GM23248 (cell line): ENCODE data around the gene LIPG. TPM values are rescaled to one million over a fixed set of nuclear protein-coding genes. Genes with fewer than 3 reads are reported as not detected.

ENCODE experiments used
- DNase-seq: peaks from one replicate; pipeline ENCODE4 v3.0.0-alpha.2; 2015
- H2AFZ ChIP-seq: fragments of 200-600 bp; sonication (generic); 2 replicates; pipeline ENCODE4 v1.6.1; 2016; ENCODE audit warnings: antibody characterized with exemption
- H3F3A ChIP-seq: fragments of 200-600 bp; sonication (generic); 2 replicates; pipeline ENCODE4 v1.6.1; 2016; ENCODE audit warnings: mild to moderate bottlenecking, antibody characterized with exemption, mixed run types; ENCODE audit not compliant: insufficient read depth
- H3K27ac ChIP-seq: fragments of 200-600 bp; sonication (generic); 2 replicates; pipeline ENCODE4 v1.5.1; 2016; ENCODE audit warnings: mild to moderate bottlenecking
- H3K27me3 ChIP-seq: fragments of 200-600 bp; sonication (generic); replicated peaks from 2 replicates; pipeline ENCODE4 v1.6.1; 2016; ENCODE audit warnings: mild to moderate bottlenecking; ENCODE audit not compliant: insufficient read depth
- H3K36me3 ChIP-seq: fragments of 200-600 bp; sonication (generic); 2 replicates; pipeline ENCODE4 v1.6.1; 2016; ENCODE audit warnings: low read depth, mild to moderate bottlenecking
- H3K4me1 ChIP-seq: fragments of 200-600 bp; sonication (generic); 2 replicates; pipeline ENCODE4 v1.6.1; 2016; ENCODE audit warnings: mild to moderate bottlenecking; ENCODE audit not compliant: insufficient read depth
- H3K4me2 ChIP-seq: fragments of 200-600 bp; sonication (generic); one replicate; pipeline ENCODE4 v1.6.1; 2016; ENCODE audit warnings: mild to moderate bottlenecking; ENCODE audit not compliant: unreplicated experiment
- H3K4me3 ChIP-seq: fragments of 200-600 bp; sonication (generic); 2 replicates; pipeline ENCODE4 v1.5.1; 2016; ENCODE audit warnings: mild to moderate bottlenecking
- H3K79me2 ChIP-seq: fragments of 200-600 bp; sonication (generic); 2 replicates; pipeline ENCODE4 v1.6.1; 2016; ENCODE audit warnings: mild to moderate bottlenecking; ENCODE audit not compliant: insufficient read depth
- H3K9ac ChIP-seq: fragments of 200-600 bp; sonication (generic); 2 replicates; pipeline ENCODE4 v1.6.1; 2016; ENCODE audit warnings: mild to moderate bottlenecking
- H3K9me2 ChIP-seq: fragments of 200-600 bp; sonication (generic); 2 replicates; pipeline ENCODE4 v1.6.1; 2016; ENCODE audit warnings: mixed run types, mild to moderate bottlenecking, moderate library complexity; ENCODE audit not compliant: insufficient read depth
- H3K9me3 ChIP-seq: fragments of 200-600 bp; sonication (generic); one replicate; pipeline ENCODE4 v1.6.1; 2017; ENCODE audit warnings: low read depth
- H4K20me1 ChIP-seq: fragments of 200-600 bp; sonication (generic); 2 replicates; pipeline ENCODE4 v1.6.0; 2016; ENCODE audit not compliant: insufficient read depth
- EZH2 ChIP-seq: fragments of 200-600 bp; sonication (generic); IDR thresholded peaks from 2 replicates; pipeline ENCODE4 v1.6.1; 2018; ENCODE audit warnings: antibody characterized with exemption, mild to moderate bottlenecking; ENCODE audit not compliant: insufficient read depth, poor library complexity, severe bottlenecking
- EZH2phosphoT487 ChIP-seq: fragments of 200-600 bp; sonication (generic); IDR thresholded peaks from 2 replicates; pipeline ENCODE4 v1.6.1; 2018; ENCODE audit warnings: antibody characterized with exemption, moderate library complexity, mild to moderate bottlenecking, low read depth; ENCODE audit not compliant: insufficient read depth
- WGBS, 2 experiments: methylation state at CpG; one replicate each; pipeline ENCODE4 v1.1.6; 2015 to 2017; ENCODE audit warnings: low lambda C conversion rate in 2 of 2, low coverage in 1 of 2; ENCODE audit errors: missing lambda C conversion rate in 2 of 2; 5-methylcytosine and 5-hydroxymethylcytosine counted together
- in situ Hi-C: fragments of 300-500 bp; cut with MboI; formaldehyde crosslinking; loops from 2 replicates; pipeline ENCODE4 v1.15.0; 2020
- polyA plus RNA-seq: library from polyadenylated mRNA; unstranded; fragments of >200 nt; fragmentation: Nextera tagmentation; extraction: Ambion mirVana; gene quantifications from 2 replicates; pipeline ENCODE4 v1.2.1, GENCODE V29; 2016
- total RNA-seq: library from RNA; depleted of rRNA; stranded (reverse); fragments of >200 nt; shearing (Covaris generic); gene quantifications from 2 replicates; pipeline ENCODE4 v1.2.3, GENCODE V29; 2014

The LIPG gene
- total and polyA plus RNA-seq, 2 experiments from 2014 or later = 0.38 to 0.43 TPM

GRCh38 chr18:49630246-49630699 lies 68.4 kb downstream of the LIPG start:
- H3K27ac ChIP-seq = no peak overlapping the region
- H3K9me3 ChIP-seq = no peaks in the 10 kb centered on the region
- TF ChIP-seq EZH2 = no peak
- TF ChIP-seq EZH2phosphoT487 = no peak
- H3K4me1 ChIP-seq = no peaks in the 10 kb centered on the region
- H3K36me3 ChIP-seq = no peaks in the 10 kb centered on the region
- peaks cover 30% of the 10 kb centered on the region for H3K27me3 ChIP-seq
- no peaks in the 10 kb centered on the region for H3F3A ChIP-seq
- no peak overlapping the region for H3K9ac ChIP-seq
- H3K4me3 ChIP-seq = no peak overlapping the region
- H2AFZ ChIP-seq = no peak overlapping the region
- no peaks in the 10 kb centered on the region for H4K20me1 ChIP-seq
- H3K4me2 ChIP-seq = no peak overlapping the region
- DNase-seq = no peak
- no peaks in the 10 kb centered on the region for H3K79me2 ChIP-seq
- H3K9me2 ChIP-seq = no peaks in the 10 kb centered on the region
- in situ Hi-C loops = no loop called here

DNA sequence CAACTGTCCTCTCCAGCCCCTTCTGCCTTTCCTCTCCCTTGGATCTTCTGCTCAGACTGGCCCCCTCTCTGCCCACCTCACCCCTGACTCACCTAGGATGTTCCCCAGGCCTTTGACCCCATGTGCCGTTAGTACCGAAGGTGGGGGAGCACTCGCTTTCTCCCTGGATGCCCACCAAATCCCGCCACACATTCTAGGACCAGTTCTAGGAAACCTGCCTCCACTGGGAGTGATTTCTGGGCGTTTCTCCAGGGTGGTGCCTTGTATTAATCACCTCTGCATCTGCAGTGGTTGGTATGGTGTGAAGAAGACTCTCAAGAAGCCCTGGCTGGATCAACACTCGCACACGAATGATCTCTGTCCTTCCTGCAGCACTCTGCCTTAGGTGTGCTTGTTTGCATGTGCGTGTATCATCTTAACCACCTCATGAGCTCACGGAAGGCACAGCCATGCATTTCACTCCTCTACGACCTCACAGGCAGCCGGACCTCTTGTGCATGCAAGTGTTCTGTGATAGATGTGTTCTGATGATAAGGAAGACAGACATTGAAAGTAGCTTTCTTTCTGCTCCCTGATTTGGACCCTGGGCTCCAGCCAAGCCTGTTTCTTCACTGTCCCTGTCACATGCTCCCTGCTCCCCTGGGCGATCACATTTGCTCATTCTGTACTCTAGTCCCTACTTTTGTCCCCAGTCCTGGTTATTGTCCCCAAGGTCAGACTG lies 69.4 kb downstream of the LIPG start:
- Histone ChIP-seq H3K27me3 (peaks cover 31% of the 10 kb centered on the region), H3K27ac (no peak overlapping the region), H3K36me3 (no peaks in the 10 kb centered on the region), H3K9me2 (no peaks in the 10 kb centered on the region), H2AFZ (no peak overlapping the region), H3K9ac (no peak overlapping the region), H3K79me2 (no peaks in the 10 kb centered on the region), H3K4me1 (no peaks in the 10 kb centered on the region), H3K9me3 (no peaks in the 10 kb centered on the region), H3K4me2 (no peak overlapping the region), H3F3A (no peaks in the 10 kb centered on the region), H3K4me3 (no peak overlapping the region), H4K20me1 (no peaks in the 10 kb centered on the region)
- no peak for DNase-seq
- in situ Hi-C loops = no loop called here
- TF ChIP-seq EZH2 (no peak), EZH2phosphoT487 (no peak)
- WGBS, 2 experiments = 66% methylated on average over 12 of the region's 12 CpGs

DNA sequence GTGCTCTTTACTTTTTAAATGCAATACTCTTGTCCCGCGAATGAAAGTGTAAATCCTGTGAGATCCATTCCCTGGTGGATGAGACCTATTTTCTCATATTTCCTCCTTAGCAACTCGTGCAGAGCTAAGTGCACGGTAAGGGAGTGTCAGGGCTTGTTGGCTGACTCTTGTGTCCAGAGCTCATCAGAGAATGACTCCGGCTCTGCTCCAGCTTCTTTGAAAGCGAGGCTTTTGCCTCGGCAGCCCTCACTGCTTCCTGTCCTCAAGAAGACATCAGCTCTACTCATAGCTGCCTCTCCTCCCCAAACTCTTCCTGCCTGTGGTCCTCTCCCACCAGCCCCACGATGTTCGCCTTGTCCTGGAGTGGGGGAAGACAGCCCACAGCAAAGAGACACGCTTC lies 70.7 kb downstream of the LIPG start:
- H3K27ac ChIP-seq = no peak overlapping the region
- no peaks in the 10 kb centered on the region for H3K9me3 ChIP-seq
- H2AFZ ChIP-seq = no peak overlapping the region
- WGBS, 2 experiments = 67 to 68% methylated on average over 10 of the region's 10 CpGs
- H3F3A ChIP-seq = no peaks in the 10 kb centered on the region
- no peak overlapping the region for H3K9ac ChIP-seq
- H3K9me2 ChIP-seq = no peaks in the 10 kb centered on the region
- no peaks in the 10 kb centered on the region for H3K79me2 ChIP-seq
- H3K36me3 ChIP-seq = no peaks in the 10 kb centered on the region
- DNase-seq = no peak
- H4K20me1 ChIP-seq = no peaks in the 10 kb centered on the region
- no peaks in the 10 kb centered on the region for H3K4me1 ChIP-seq
- H3K27me3 ChIP-seq = peaks cover 31% of the 10 kb centered on the region
- TF ChIP-seq EZH2phosphoT487 = no peak
- TF ChIP-seq EZH2 = no peak
- in situ Hi-C loops = no loop called here
- no peak overlapping the region for H3K4me2 ChIP-seq
- H3K4me3 ChIP-seq = no peak overlapping the region

DNA sequence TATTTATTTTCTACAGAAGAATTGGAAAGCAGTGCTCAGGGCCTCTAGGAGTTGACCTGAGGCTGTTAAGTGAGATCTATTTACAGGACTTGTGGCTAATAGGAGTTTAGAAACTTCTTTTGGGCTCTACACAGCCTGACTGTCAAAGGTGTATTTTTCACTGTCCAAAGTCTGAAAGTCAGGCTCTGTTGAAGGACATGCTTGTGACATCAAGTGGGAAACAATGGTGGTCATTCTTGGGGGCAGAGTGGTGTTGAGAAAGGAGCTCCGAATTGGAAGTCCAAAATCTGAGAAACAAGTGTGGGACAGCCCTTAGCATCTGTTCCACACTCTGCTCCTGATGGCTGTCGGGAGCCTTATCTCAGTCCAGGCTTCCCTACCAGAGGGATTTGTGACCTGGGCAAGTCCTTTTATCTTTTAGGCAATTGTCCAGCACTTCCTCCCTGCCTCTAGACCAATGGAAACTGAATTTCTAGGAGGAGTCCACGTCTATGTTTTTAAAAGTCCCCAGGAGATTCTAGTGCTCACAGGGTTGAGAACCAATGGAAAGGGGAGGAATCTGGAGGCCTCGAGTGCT lies 76.4 kb downstream of the LIPG start:
- TF ChIP-seq EZH2phosphoT487 (no peak), EZH2 (no peak)
- Histone ChIP-seq H3K36me3 (no peaks in the 10 kb centered on the region), H3F3A (no peaks in the 10 kb centered on the region), H3K9me2 (no peaks in the 10 kb centered on the region), H3K4me3 (no peak overlapping the region), H3K4me2 (no peak overlapping the region), H4K20me1 (no peaks in the 10 kb centered on the region), H3K9ac (no peak overlapping the region), H3K4me1 (no peaks in the 10 kb centered on the region), H3K27ac (no peak overlapping the region), H3K79me2 (no peaks in the 10 kb centered on the region), H3K9me3 (no peaks in the 10 kb centered on the region), H3K27me3 (peaks cover 19% of the 10 kb centered on the region), H2AFZ (no peak overlapping the region)
- 39 to 52% methylated on average over 4 of the region's 4 CpGs for WGBS, 2 experiments
- DNase-seq = no peak
- in situ Hi-C loops = no loop called here
